ENCODE results near the gene FRK.

DNA sequence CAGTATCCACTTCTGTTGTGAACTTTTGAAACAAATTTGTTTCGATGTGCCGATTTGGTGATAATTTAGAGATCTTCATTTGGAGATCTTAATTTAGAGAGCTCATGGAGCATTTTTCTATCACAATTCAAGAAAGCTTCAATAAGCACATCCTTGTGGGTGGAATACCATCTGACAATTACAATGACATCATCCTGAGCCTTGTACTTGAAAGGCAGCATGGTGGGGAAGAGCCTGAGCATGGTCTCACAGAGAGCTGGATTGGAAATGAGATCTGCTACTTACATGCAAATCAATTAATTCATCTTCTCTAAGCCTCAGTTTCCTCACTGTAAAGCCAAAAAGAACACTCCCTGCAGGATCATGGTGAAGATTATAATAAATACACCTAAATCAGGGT, 75.9 kb downstream of the FRK start:
- TF ChIP-seq, protein P1, sequence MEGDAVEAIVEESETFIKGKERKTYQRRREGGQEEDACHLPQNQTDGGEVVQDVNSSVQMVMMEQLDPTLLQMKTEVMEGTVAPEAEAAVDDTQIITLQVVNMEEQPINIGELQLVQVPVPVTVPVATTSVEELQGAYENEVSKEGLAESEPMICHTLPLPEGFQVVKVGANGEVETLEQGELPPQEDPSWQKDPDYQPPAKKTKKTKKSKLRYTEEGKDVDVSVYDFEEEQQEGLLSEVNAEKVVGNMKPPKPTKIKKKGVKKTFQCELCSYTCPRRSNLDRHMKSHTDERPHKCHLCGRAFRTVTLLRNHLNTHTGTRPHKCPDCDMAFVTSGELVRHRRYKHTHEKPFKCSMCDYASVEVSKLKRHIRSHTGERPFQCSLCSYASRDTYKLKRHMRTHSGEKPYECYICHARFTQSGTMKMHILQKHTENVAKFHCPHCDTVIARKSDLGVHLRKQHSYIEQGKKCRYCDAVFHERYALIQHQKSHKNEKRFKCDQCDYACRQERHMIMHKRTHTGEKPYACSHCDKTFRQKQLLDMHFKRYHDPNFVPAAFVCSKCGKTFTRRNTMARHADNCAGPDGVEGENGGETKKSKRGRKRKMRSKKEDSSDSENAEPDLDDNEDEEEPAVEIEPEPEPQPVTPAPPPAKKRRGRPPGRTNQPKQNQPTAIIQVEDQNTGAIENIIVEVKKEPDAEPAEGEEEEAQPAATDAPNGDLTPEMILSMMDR (IDR thresholded peaks at IDR 0.05): no peak
- no peak for TF ChIP-seq EP300 (IDR thresholded peaks at IDR 0.05)
